ENCODE data around the gene DGKI. TPM values are rescaled to one million over a fixed set of nuclear protein-coding genes. Genes with fewer than 3 reads are reported as not detected.

Gene DGKI
- total RNA-seq (2021) (0.41 and 0.65 TPM in 2 replicates), Bru-seq, nascent RNA (percentile 25 among the genes with signal in this experiment), BruChase-seq, experiment 1, labeled RNA remaining after a 2-hour chase (percentile 18 among the genes with signal in this experiment), BruChase-seq, experiment 2, labeled RNA remaining after a 6-hour chase (percentile 20 among the genes with signal in this experiment)
- long read RNA-seq: 0 reads

DNA sequence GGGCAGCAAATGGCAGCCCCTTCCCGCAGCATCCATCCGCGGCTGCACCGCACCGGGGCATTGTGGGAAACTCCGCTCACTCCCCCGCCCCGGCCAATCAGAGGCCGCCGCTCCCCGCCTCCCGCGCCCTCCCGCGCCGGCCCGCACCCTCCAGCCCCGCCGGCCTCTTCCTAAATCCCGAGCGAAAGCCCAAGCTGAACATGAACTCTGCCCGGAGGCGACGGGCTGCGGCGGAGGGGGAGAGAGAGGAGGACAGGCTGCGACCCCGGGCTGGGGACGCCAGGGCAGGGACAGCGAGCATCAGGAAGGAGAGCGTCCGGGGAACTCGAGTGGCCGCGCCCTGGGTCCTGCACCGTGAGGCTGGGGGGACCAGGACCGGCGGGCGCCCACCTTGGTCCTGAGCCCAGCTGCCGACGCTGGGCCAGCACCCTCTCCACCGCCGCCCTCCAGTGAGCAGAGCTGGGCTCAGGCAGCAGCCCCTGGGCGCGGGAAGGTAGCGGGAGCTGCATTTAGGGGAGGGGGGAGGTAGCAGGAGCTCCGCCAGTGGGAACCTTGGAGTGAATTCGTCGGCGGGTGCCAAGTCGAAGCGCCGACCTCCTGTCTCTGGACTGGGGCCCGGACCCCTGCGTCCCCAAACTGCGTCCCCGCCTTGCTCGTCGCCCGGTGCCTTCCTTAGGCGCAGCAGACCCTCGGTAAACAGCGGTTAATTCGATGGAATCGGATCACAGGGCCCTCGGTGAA is at the start of gene DGKI:
Gene DGKI, minus strand, starts transcription at position 148 of the 741 bp plus-strand sequence.
- no peaks in the 10 kb centered on the region for H3K79me2 ChIP-seq (ENCODE audit: low read depth)
- POLR2A ChIA-PET (ENCODE audit: unreplicated experiment): no interaction called here
- H3K4me1 ChIP-seq (replicated peaks; ENCODE audit: insufficient read depth): no peaks in the 10 kb centered on the region
- H3F3A ChIP-seq (ENCODE audit: insufficient read depth, low read depth): no peaks in the 10 kb centered on the region
- no peak for DNase-seq
- no peaks in the 10 kb centered on the region for H3K9me2 ChIP-seq (ENCODE audit: insufficient read depth)
- H4K20me1 ChIP-seq (ENCODE audit: insufficient read depth): no peaks in the 10 kb centered on the region
- H3K36me3 ChIP-seq (ENCODE audit: low read depth): no peaks in the 10 kb centered on the region
- intact Hi-C loops (cut with micrococcal nuclease; ENCODE audit: unreplicated experiment): no loop called here
- no TSS peak for BruUV-seq (replicated peaks)
- H3K4me2 ChIP-seq: no peak within 1 kb of the TSS
- no peak within 1 kb of the TSS for H3K4me3 ChIP-seq
- TF ChIP-seq EZH2 (IDR thresholded peaks at IDR 0.05; ENCODE audit: low read depth): no peak
- TF ChIP-seq, protein P1, sequence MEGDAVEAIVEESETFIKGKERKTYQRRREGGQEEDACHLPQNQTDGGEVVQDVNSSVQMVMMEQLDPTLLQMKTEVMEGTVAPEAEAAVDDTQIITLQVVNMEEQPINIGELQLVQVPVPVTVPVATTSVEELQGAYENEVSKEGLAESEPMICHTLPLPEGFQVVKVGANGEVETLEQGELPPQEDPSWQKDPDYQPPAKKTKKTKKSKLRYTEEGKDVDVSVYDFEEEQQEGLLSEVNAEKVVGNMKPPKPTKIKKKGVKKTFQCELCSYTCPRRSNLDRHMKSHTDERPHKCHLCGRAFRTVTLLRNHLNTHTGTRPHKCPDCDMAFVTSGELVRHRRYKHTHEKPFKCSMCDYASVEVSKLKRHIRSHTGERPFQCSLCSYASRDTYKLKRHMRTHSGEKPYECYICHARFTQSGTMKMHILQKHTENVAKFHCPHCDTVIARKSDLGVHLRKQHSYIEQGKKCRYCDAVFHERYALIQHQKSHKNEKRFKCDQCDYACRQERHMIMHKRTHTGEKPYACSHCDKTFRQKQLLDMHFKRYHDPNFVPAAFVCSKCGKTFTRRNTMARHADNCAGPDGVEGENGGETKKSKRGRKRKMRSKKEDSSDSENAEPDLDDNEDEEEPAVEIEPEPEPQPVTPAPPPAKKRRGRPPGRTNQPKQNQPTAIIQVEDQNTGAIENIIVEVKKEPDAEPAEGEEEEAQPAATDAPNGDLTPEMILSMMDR (conservative IDR thresholded peaks at IDR 0.05): no peak
- no peaks in the 10 kb centered on the region for H3K9me3 ChIP-seq (ENCODE audit: insufficient read depth, low read depth)
- no peak within 1 kb of the TSS for H2AFZ ChIP-seq
- H3K27me3 ChIP-seq (ENCODE audit: insufficient read depth, low read depth): no peaks in the 10 kb centered on the region
- CTCF ChIA-PET: no interaction called here
- H3K27ac ChIP-seq: no peak within 1 kb of the TSS

DNA sequence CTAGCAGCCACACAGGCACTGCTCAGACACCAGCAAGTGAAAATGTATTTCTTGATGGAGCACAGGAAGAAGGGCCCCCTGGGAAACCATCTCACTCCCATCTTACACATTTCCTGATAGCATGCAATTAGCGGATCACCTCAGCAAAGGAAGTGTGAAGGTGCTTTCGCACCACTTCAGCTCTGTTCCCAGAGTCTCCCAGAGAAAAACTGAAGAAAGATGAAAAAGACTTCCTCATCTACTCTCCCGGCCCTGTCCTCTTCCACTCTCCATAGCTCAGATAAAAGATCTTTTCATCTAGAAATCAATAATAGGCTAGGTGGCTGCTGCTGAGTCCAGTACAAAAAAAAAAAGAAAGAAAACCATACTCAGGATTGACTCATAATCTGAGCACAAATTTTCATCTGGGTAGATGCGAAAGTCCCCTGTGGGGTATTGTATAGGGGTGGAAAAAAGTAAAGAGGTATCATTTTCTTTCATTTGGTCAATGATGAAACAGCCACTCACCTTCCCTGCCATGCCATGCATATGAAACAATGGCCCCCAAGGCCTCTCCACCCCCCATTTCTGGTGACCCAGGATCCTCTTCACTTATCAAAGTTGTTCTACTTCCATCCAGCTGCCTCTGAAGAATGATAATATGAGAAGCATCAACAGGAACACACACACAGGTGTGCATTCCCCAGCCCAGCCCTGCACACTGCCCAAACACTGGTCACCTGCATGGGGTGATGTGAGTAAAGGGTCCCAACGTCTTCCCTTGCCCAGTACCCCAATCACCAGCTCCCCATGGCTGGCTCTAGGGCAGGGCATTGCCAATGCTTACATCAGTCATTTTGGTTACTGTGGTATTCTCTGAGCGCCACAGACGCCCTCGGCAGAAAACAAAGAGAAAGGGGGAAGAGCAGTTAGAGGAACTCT is 48.8 kb upstream of the DGKI start:
- H3K9me3 ChIP-seq (ENCODE audit: insufficient read depth, low read depth): no peaks in the 10 kb centered on the region
- H4K20me1 ChIP-seq (ENCODE audit: insufficient read depth): no peaks in the 10 kb centered on the region
- H3K9me2 ChIP-seq (ENCODE audit: insufficient read depth): no peaks in the 10 kb centered on the region
- peaks cover 2% of the 10 kb centered on the region; the same call in 1 of the 2 replicates for H3F3A ChIP-seq (ENCODE audit: insufficient read depth, low read depth)
- POLR2A ChIA-PET (ENCODE audit: unreplicated experiment): interaction anchor here (0.8 kb wide), 1 partner anchor 13 kb away, joined by 4 read pairs; no protein-coding TSS in a partner anchor
- H3K79me2 ChIP-seq (ENCODE audit: low read depth): no peaks in the 10 kb centered on the region
- BruUV-seq (replicated peaks): no TSS peak
- intact Hi-C loops (cut with micrococcal nuclease; ENCODE audit: unreplicated experiment): no loop called here
- CTCF ChIA-PET: interaction anchor here (0.5 to 0.6 kb wide), 2 partner anchors 110 to 957 kb away, joined by 3 to 4 read pairs; no protein-coding TSS in a partner anchor
- H3K27me3 ChIP-seq (ENCODE audit: insufficient read depth, low read depth): no peaks in the 10 kb centered on the region
- no peak for DNase-seq
- H3K4me2 ChIP-seq: no peak overlapping the region
- 0 out of 2 replicates have a peak, but pooled peaks cover 20% of the 10 kb centered on the region for H3K36me3 ChIP-seq (ENCODE audit: low read depth)
- no peak overlapping the region for H3K27ac ChIP-seq
- no peak overlapping the region for H3K4me3 ChIP-seq
- H3K4me1 ChIP-seq (replicated peaks; ENCODE audit: insufficient read depth): no peaks in the 10 kb centered on the region
- H2AFZ ChIP-seq: no peak overlapping the region
- TF ChIP-seq, protein P1 (conservative IDR thresholded peaks at IDR 0.05): no peak
- TF ChIP-seq EZH2 (IDR thresholded peaks at IDR 0.05; ENCODE audit: low read depth): no peak

GRCh38 chr7:137893143-137893742 is 46.5 kb upstream of the DGKI start:
- Histone ChIP-seq H3K9me3 (ENCODE audit: insufficient read depth, low read depth) (no peaks in the 10 kb centered on the region), H3K79me2 (ENCODE audit: low read depth) (no peaks in the 10 kb centered on the region), H3K4me1 (replicated peaks; ENCODE audit: insufficient read depth) (no peaks in the 10 kb centered on the region), H4K20me1 (ENCODE audit: insufficient read depth) (no peaks in the 10 kb centered on the region), H2AFZ (no peak overlapping the region), H3K27ac (no peak overlapping the region), H3K4me2 (no peak overlapping the region), H3K4me3 (no peak overlapping the region), H3K9me2 (ENCODE audit: insufficient read depth) (no peaks in the 10 kb centered on the region), H3K36me3 (ENCODE audit: low read depth) (0 out of 2 replicates have a peak, but pooled peaks cover 20% of the 10 kb centered on the region), H3K27me3 (ENCODE audit: insufficient read depth, low read depth) (no peaks in the 10 kb centered on the region), H3F3A (ENCODE audit: insufficient read depth, low read depth) (no peaks in the 10 kb centered on the region)
- DNase-seq: no peak
- CTCF ChIA-PET: no interaction called here
- intact Hi-C loops (cut with micrococcal nuclease; ENCODE audit: unreplicated experiment): no loop called here
- TF ChIP-seq, protein P1 (conservative IDR thresholded peaks at IDR 0.05): no peak
- no TSS peak for BruUV-seq (replicated peaks)
- POLR2A ChIA-PET (ENCODE audit: unreplicated experiment): no interaction called here
